Ectodermal cell (in vitro differentiated cells): ENCODE results near the gene TRIM21. TPM values are rescaled to one million over a fixed set of nuclear protein-coding genes. Genes with fewer than 3 reads are reported as not detected.
A peak's percentile ranks its signal among the peaks of the same experiment; 100 is the strongest.
"Not testable (repeated sequence)": the region's sequence is repeated elsewhere in the genome, so short reads cannot be mapped to it uniquely, and the experiment has no call there.

Source experiments
- H3K27ac ChIP-seq: 2 replicates; pipeline ENCODE4 v1.7.0; 2013; ENCODE audit warnings: mild to moderate bottlenecking, low read depth, low read length; ENCODE audit not compliant: insufficient read depth, poor library complexity, severe bottlenecking
- H3K27me3 ChIP-seq: 2 replicates; pipeline ENCODE4 v1.7.0; 2013; ENCODE audit warnings: mild to moderate bottlenecking, low read length; ENCODE audit not compliant: insufficient read depth, control insufficient read depth, poor library complexity, severe bottlenecking
- H3K36me3 ChIP-seq: one replicate; pipeline ENCODE4 v1.7.0; 2013; ENCODE audit warnings: low read length; ENCODE audit not compliant: control insufficient read depth, insufficient read depth
- H3K4me1 ChIP-seq: one replicate; pipeline ENCODE4 v1.7.0; 2013; ENCODE audit warnings: low read length; ENCODE audit not compliant: control insufficient read depth, insufficient read depth
- H3K4me3 ChIP-seq: 2 replicates; pipeline ENCODE4 v1.7.0; 2013; ENCODE audit warnings: low read depth, low read length, control low read depth; ENCODE audit not compliant: insufficient read depth
- H3K9me3 ChIP-seq: 2 replicates; pipeline ENCODE4 v1.7.0; 2013; ENCODE audit warnings: mild to moderate bottlenecking, low read length, moderate library complexity; ENCODE audit not compliant: control insufficient read depth
- WGBS, 2 experiments: methylation state at CpG; one replicate each; pipeline ENCODE4 v1.1.7; 2013; ENCODE audit warnings: missing lambda C conversion rate in 2 of 2; 5-methylcytosine and 5-hydroxymethylcytosine counted together
- polyA plus RNA-seq, 4 experiments: library from polyadenylated mRNA; stranded (reverse); fragments of 50-300 nt; gene quantifications; one replicate each; pipeline ENCODE4 v1.2.3, GENCODE V29; 2013

Gene TRIM21
- 11.3 TPM for polyA plus RNA-seq (2013, experiment 1 of 4)
- polyA plus RNA-seq (2013, experiment 2 of 4) = 12.0 TPM
- 11.5 TPM for polyA plus RNA-seq (2013, experiment 3 of 4)
- polyA plus RNA-seq (2013, experiment 4 of 4) = 13.2 TPM

DNA sequence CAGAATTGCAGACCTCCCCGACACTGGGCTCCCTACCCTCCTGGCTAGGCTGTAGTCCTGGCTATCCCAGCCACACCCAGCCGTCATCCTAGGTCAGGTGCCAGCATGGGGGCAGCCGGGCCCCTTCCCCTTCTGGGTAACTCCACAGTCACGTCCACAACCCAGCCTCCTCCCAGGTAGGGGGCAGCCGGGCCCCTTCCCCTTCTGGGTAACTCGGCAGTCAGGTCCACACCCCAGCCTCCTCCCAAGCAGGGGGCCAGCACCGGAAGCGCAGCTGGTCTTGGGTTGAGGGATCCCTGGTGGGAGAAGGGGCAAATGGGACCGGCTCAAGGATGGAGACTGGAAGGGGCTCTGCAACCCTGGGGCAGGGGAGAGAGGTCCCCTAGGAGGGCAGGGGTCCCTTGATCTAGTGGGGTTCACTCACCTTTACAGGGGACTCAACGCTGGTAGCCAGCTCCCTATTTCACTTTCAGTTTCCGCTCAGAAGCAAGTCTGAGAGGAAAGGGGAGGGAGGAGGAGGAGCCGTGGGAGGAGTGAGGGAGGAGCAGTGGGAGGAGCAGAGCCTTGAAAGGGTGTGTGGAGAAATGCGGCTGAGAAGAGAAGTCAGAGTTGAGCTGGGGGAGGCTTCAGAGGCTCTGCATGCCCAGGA is at the start of gene TRIM21:
TSS of gene TRIM21 (minus strand) at position 494 of the 649 bp plus-strand sequence. CDS start 3,293 bp downstream, outside the sequence.
- H3K27ac ChIP-seq = no peak within 1 kb of the TSS
- peaks cover 2% of the 10 kb centered on the region for H3K36me3 ChIP-seq
- no peaks in the 10 kb centered on the region for H3K9me3 ChIP-seq
- 5 to 7% methylated on average over 13 of the region's 13 CpGs for WGBS, 2 experiments
- no peaks in the 10 kb centered on the region for H3K4me1 ChIP-seq
- no peaks in the 10 kb centered on the region for H3K27me3 ChIP-seq
- peak within 1 kb of the TSS; percentile 62 for H3K4me3 ChIP-seq

DNA sequence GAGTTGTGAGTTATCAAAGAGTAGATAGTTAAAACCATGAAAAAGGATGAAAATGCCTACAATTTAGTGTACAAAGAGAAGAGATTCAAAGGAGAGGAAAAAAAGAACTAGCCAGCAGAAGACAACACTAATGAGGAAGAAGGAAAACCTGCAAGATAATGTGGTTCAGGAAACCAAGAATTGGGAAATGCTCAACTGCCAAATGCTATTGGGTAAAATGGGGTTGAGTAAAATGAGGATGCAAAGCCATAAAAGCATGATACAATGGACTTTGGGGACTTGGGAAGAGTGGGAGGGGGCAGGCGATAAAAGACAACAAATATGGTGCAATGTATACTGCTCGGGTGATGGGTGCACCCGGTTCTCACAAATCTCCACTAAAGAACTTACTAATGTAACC is 48.0 kb upstream of the TRIM21 start:
- 95 to 97% methylated on average over 3 of the region's 3 CpGs for WGBS, 2 experiments
- no peaks in the 10 kb centered on the region for H3K27me3 ChIP-seq

DNA sequence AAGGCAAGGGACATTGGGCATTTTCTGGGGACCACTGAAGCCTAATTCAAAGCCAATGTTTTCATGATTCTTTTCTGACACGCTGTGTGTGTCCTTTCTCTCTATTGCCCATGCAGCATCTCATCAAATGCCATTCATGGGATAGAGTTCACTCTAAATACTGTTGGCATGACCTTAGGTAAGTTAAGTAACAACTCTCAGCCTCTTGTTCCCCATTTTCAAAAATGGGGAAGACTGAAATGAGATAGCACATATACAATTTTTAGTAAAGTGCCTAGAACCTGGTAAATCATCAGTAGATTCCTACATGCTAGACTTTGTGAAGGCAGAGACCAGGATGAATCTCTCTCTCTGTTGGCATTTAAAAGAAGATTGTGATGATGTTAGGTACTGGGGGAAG is 42.9 kb upstream of the TRIM21 start:
- Histone ChIP-seq H3K4me3 (no peak overlapping the region), H3K4me1 (no peaks in the 10 kb centered on the region), H3K9me3 (no peaks in the 10 kb centered on the region), H3K27me3 (no peaks in the 10 kb centered on the region), H3K36me3 (no peaks in the 10 kb centered on the region), H3K27ac (no peak overlapping the region)
- 79 to 95% methylated on average over 1 of the region's 1 CpG for WGBS, 2 experiments

More for the DNA sequence above, 48.0 kb upstream of the TRIM21 start:
- Histone ChIP-seq H3K4me3 (no peak overlapping the region), H3K27ac (no peak overlapping the region), H3K36me3 (no peaks in the 10 kb centered on the region), H3K4me1 (no peaks in the 10 kb centered on the region), H3K9me3 (no peaks in the 10 kb centered on the region)

DNA sequence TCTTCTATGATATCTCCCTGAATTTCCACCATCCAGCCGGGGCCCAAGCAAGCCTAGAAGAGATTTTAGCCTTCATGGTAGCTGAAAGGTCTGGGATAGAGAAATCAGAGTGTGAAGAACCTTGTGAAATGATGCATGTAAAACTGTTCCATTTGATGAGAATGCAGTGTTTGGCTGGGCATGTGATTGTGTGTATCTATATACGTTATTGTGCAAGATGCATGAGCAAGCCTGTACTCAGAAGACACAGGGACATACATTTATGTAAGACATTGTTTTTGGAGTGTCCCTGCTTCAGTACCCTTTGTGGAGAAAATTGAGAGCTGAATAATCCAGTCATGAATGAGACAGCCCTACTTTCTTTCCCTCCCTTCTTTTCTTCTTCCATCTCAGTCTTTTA is 40.4 kb upstream of the TRIM21 start:
- Histone ChIP-seq H3K27ac (no peak overlapping the region), H3K27me3 (no peaks in the 10 kb centered on the region)
- WGBS, 2 experiments = 90 to 100% methylated on average over 2 of the region's 2 CpGs

DNA sequence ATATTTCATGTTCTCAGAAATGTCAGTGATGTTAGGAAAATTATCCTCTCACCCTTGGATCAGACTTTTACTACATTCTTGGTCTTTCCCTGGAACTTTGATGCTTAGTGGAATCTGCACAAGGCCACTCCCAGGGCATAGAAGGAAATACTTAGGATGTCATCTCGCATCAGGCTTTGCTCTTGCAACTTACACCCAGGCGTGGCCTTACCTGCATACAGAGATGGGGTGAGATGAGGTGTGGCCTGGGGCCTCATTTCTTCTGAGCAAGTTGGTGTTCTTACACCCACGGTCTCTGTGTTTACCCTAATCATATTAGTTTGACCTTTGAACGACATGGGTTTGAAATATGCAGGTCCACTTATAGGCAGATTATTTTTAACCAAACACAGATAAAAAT is 36.5 kb upstream of the TRIM21 start:
- Histone ChIP-seq H3K4me3 (no peak overlapping the region), H3K4me1 (no peaks in the 10 kb centered on the region), H3K27me3 (no peaks in the 10 kb centered on the region), H3K27ac (no peak overlapping the region), H3K36me3 (no peaks in the 10 kb centered on the region), H3K9me3 (no peaks in the 10 kb centered on the region)
- 95 to 96% methylated on average over 4 of the region's 4 CpGs for WGBS, 2 experiments

More for the DNA sequence above, 40.4 kb upstream of the TRIM21 start:
- Histone ChIP-seq H3K4me3 (no peak overlapping the region), H3K4me1 (no peaks in the 10 kb centered on the region), H3K9me3 (no peaks in the 10 kb centered on the region), H3K36me3 (no peaks in the 10 kb centered on the region)

DNA sequence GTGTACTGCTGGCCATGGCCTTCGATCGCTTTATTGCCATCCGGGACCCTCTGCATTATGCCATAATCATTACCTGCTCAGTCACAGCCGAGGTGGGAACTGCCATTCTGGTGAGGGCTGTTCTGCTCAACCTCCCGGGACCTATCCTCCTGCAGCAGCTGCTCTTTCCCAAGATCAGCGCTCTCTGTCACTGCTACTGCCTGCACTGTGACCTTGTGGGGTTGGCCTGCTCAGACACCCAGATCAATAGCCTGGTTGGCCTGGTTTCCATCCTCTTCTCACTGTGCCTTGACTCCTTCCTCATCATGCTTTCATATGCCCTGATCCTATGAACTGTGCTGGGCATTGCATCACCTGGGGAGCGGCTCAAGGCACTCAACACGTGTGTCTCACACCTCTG is 24.9 kb upstream of the TRIM21 start:
- no peaks in the 10 kb centered on the region for H3K36me3 ChIP-seq
- H3K27ac ChIP-seq = no peak overlapping the region
- H3K4me3 ChIP-seq = no peak overlapping the region
- H3K4me1 ChIP-seq = no peaks in the 10 kb centered on the region
- WGBS, 2 experiments = 88 to 89% methylated on average over 8 of the region's 8 CpGs
- no peaks in the 10 kb centered on the region for H3K27me3 ChIP-seq
- no peaks in the 10 kb centered on the region for H3K9me3 ChIP-seq

DNA sequence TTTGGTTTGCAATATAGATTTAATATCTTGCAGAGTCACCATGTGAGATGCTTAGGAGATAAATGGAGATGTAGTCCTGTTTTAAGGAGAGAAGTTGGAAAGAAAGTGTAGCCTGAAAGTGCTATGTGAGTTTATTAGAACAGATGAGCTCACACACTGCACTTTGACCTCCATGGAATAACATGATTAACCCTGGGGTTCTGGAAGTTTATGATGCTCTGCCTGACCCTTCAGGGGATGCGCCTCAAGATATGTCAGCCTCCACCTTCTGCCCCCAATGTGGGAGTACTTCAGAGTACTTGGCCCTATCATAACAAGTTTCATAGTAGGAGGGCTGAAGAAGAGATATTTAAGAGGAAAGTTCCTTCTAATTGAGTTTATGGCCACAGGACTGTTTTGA is 23.3 kb upstream of the TRIM21 start:
- Histone ChIP-seq H3K4me1 (no peaks in the 10 kb centered on the region), H3K27me3 (no peaks in the 10 kb centered on the region), H3K4me3 (no peak overlapping the region), H3K27ac (no peak overlapping the region), H3K36me3 (no peaks in the 10 kb centered on the region), H3K9me3 (no peaks in the 10 kb centered on the region)
- WGBS, 2 experiments = 80 to 95% methylated on average over 1 of the region's 1 CpG

DNA sequence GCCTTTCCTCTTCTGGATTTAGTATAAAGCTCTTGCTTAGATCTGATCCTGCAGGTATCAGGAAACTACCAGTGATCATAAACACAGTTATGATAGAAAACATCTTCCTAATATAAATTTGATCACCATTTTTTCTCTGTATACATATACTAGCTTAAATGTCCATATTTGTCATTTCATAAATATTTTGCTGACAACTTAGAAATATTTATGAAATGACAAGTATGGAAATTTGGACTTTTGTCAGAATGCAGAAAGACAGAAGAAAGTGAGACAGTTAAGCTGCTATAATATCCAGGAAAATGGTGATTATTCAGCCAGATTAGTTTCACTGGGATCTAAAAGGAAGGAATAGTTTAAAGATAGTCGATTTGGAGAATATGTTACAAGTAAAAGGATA is 22.8 kb upstream of the TRIM21 start:
- Histone ChIP-seq H3K36me3 (no peaks in the 10 kb centered on the region), H3K9me3 (no peaks in the 10 kb centered on the region), H3K4me1 (no peaks in the 10 kb centered on the region), H3K4me3 (no peak overlapping the region), H3K27me3 (no peaks in the 10 kb centered on the region), H3K27ac (no peak overlapping the region)
- 84% methylated on average over 1 of the region's 1 CpG for WGBS, 2 experiments

DNA sequence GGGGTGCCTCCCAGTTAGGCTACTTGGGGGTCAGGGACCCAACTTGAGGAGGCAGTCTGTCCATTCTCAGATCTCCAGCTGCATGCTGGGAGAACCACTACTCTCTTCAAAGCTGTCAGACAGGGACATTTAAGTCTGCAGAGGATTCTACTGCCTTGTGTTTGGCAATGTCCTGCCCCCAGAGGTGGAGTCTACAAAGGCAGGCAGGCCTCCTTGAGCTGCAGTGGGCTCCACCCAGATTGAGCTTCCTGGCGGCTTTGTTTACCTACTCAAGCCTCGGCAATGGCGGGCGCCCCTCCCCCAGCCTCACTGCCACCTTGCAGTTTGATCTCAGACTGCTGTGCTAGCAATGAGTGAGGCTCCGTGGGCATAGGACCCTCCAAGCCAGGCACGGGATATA is 12.7 kb upstream of the TRIM21 start:
- H3K36me3 ChIP-seq, H3K27me3 ChIP-seq, H3K27ac ChIP-seq, H3K9me3 ChIP-seq, H3K4me3 ChIP-seq, H3K4me1 ChIP-seq: not testable (repeated sequence)
- 88 to 92% methylated on average over 6 of the region's 6 CpGs for WGBS, 2 experiments

DNA sequence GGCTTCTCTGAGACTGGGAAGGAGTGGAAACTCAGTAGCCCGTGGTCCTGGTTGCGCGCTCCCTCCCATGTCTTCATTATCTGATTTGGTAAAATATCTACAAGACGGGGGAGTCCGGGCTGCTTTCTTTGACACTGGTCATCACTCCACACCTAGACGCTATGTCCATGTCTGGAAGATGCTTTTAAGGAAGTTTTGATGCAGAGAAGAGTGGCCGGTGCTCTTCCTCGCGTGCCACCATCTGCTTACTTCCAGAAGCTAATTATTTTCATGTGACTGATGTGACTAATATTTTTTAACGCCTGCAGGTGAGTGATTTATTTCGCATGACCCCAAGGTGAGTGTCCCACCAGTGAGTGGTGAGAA is 339 bp upstream of the TRIM21 start:
- 61 to 66% methylated on average over 11 of the region's 11 CpGs for WGBS, 2 experiments
- H3K27ac ChIP-seq = no peak overlapping the region
- H3K9me3 ChIP-seq = no peaks in the 10 kb centered on the region
- H3K36me3 ChIP-seq = peaks cover 2% of the 10 kb centered on the region
- no peaks in the 10 kb centered on the region for H3K4me1 ChIP-seq
- H3K27me3 ChIP-seq = no peaks in the 10 kb centered on the region
- H3K4me3 ChIP-seq = peak overlapping the region; percentile 62
